Measurements from ENCODE around the gene GREB1L.

Gene GREB1L

DNA sequence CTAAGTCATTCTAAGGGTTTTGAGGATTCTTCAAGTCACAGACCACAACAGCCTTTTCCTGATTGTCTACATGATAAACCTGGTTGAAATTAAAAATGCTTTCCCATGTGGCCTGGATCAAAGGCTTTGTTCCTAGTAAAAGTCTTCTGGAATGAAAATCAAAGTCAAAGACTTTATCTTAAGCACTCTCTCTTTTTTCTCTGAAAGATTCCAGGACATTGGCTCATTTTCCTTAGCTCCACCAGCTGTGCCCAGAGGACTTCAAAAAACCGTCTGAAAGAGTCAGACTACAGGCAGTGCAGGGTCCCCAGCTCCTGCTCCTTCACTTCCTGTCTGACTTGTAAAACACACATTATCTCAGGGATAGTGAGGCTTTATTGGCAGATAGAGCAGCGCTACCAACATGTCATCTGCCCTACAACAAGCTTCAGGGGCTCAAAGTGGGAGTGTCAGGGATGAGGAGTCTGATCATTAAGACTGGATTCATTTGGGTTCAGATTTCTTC, 210.3 kb downstream of the GREB1L start:
- DNase-seq = no peak

DNA sequence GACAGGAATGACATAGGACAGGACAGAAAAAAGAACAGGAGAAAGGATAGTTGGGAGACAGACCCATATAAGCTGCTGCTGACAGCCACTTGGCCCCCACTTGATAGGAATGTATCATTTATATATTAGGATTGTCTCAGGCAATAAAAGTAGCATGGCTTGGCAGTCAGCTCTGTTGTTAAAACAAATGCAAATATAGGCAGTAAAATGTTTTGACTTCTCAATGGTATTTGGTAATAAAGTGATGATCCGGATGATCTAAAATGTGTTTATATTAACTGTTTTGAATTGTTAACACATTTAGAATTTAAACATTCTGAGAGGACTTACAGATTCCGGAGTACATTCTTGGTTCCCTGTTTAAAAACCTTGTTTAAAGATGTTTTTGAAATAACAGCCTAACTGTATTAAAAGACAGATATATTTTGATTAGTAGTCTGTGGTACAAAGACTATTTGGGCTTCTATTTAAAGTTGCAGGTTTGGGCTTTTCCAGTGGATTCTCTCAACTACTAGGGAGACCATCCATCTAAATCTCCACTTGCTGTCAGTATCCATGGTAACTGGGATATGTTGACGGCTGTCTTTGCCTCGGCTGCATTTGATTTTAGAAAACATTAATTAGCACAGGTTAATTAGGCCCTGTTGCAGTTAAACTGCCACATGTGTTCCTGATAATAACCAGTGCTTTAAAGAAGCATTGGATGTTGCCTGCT, 210.9 kb downstream of the GREB1L start:
- no peak for DNase-seq

DNA sequence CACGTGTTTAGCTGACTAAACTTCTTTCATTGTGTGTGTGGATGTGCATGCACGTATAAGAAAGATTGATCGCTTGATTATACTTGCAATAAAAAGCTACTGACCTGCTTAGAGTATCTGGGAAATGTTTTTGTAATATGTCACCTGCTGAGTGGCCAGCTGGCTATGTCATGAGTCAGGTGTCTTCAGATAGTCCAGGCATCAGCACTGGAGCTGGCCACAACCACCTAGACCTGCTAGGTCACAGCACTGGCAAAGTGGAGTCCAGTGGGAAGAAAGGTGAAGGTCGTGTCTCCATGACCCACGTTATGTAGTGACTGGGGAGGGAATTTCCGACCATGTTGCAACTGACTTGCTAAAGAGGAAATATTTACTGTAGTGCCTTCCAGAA, 211.5 kb downstream of the GREB1L start:
- no peak for DNase-seq

DNA sequence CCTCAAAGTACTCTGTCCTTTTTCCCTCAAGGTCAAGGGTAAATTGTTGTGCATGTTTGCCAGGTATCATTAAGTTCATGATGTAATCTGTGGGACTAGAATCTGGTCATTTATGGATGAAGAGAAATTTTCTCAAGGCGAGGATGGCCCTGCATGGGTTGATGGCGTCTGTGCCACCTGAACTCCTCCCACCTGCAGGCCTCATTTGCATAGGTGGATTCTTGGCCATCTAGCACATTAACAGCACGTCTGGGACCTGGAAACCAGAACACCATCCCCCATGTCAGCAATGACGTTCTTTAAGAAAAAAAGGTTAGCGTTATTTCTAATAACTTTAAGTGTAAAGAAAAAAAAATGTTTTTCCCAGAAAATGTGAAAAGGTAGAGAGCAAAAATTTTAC, 212.7 kb downstream of the GREB1L start:
- no peak for DNase-seq

DNA sequence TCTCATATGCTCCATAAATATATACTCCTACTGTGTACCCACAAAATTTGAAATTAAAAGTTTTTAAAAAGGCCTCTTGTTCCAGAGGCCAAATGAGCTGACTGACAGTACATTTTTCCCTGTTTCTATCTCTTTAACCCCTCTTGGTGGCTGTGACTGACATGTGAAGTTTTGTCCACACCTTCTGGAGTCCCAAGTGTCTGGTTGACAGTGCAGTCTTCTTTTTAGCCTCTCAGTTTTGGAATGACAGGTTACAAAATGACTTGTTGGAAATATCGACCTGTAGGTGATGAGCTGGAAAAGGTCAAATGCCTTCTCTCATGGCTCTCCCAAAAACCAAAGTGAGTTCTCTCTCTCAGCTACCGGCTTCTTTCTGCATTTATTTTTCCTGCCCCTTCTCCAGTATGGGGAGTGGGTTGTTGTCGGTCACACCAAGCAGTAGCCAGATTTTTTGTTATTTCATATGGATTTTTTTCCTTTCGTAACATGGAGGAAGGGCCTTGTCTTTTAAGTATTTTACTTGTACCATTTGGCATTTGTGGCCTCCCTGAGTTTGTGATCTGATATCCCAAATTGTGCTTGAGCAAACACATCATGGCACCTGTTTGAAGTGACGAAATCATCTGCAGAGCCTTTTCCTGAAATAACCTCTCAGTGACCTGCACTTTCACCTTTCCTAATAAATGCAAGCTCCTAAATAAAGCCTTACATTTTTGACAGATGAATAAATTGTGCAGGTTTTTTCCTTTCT, 214.6 kb downstream of the GREB1L start:
- DNase-seq = no peak

DNA sequence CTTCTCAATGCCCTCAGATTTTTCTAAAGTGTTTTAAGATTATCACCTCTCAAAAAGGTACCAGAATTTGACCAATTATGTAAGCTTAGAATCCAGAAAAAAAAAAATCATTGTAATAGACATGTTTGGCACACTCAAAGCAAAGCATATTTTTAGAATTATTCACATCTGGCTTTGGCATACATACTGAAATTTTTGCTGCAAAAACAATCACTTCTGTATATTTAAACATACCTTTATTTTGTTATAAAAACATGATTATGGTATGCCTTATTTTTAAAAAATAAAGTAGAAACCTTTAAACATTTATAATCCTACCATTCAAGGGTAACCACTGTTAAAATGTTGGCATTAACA, 215.1 kb downstream of the GREB1L start:
- DNase-seq = no peak

DNA sequence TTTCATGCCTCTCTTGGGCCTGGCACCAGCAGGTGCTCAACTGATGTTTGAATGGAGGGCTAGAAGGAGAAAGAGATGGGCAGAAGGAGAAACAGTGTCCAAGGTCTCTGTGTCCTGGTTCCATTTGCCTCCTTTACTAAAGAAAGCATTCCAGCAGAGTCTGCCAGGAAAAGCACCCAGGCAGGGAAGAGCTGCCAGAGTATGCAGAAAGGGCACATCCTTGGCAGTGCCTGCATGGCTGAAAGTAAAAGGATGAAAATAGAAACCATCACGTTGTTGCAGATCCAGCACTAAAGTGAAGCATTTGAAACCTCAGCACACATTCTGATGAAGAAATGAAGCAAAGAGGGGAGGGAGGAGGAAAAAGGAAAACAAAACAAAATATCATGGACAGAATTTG, 216.3 kb downstream of the GREB1L start:
- no peak for DNase-seq

DNA sequence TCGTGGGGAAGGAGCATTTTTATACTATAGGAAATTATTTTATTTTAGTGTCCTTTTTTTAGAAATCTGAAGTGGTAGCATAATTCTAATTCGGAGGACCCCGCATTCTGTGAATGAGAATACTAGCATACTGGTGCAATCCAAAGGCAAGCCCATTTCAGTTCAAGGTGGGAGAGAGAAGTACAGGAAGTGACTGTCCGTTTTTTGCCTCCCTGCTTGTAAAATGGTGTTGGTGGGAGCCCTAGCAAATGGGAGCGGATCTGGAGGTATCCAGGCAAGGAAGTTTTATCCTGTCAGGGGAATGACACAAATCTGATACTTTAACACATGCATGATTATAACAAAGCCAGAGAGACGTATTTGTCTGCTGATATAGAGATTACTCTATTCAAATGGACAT, 216.8 kb downstream of the GREB1L start:
- DNase-seq = no peak

DNA sequence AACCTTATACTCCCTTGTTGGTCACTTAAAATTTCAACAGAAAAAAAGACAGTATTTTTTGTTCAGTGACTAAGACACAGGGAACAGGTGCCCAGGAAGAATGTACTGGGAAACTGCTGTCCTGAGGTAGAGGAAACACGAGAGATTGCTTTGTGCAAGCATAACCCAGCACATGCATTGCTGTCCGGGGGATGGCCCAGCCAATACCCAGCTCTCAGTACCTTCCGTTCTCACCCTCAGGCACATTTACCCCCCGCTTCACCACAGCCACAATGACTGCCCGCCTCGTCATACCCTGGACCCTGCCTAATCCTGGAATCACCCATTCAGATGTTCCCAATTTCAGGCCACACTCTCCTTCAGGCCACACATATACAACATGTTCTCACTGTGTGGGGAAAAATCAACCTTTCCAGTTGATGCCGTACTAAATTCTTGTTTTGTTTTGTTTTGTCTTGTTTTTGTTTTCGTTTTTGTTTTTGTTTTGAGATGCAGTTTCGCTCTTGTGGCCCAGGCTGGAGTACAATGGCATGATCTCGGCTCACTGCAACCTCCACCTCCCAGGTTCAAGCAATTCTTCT, 217.8 kb downstream of the GREB1L start:
- DNase-seq = no peak

DNA sequence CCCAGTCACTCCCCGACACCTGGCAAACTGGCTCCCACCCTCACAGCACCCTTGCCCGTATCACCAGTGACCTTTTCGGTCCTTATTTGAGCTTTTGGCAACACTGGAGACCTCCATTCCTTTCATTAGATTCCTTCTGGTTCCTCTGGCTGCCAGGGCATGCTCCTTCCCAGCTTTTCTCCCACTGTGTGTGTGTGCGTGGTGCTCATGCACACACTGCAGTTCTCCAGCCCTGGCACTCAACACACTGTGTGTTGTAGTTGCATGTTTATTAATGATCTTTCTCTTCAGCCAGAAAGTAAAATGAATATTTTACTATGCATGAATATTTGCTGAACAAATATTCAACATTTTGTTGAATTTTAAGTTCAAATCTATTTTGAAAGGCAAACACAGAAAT, 219.4 kb downstream of the GREB1L start:
- DNase-seq = no peak

DNA sequence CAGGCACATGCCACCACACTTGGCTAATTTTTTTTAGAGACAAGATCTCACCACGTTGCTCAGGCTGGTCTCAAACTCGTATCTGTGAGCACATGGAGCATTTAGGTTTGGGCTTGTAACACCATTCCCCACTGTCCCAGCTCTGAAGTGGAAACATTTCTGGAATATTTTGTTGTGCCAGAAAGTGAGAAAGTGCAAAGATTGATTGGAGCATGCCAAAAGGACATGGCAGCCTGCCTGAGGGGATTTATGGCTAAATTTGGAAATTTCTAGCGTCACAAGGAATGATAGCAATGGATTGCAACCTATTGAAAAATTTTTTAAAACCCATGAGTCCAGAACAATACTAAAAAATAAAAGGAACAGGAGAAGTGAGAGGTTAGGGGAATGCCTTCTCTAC, 221.7 kb downstream of the GREB1L start:
- no peak for DNase-seq

DNA sequence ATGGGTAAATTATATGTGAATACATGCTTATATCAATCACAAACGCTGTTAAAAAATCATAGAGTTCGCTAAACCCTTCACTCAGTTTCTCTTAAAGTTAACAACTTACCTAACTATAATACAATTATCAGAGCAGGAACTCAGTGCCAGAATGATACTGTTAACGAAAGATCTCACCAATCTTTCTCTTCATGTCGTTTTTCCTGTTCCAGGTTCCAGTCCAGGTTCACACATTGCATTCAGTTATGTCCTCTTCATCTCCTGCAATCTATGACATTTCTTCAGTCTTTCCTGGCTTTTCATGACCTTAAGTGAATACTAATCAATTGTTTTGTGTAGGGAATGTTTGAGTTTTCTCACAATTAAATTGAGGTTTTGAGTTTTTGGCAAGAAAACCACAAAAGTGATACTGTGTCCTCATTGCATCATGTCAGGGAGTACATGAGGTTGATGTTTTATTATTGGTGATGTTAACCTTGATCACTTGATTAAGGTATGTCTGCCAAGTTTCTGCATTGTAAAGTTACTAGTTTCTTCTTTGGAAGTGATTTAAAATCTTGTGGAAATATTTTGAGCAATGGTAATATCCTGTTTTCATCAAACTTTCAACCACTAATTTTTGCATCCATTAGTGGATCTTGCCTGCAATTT, 226.6 kb downstream of the GREB1L start:
- no peak for DNase-seq

DNA sequence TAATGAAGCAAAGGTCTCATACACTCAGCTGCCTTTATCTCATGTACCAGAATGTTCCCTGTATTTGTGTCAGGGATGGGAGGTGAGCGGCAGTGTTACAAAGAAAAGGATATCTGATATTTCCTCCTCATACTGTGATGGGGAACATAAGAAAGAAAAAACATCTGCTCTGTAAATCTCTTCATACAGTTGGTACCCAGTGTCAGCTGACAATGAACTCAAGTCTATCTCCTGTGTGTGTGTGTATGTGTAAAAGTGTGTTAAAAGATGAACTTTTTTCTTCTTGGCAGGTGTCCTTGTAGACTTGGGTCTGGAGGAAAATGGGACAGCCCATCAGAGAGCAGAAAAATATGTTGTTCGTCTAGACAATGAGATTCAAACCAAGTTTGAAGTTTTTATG, 230.7 kb downstream of the GREB1L start:
- no peak for DNase-seq

DNA sequence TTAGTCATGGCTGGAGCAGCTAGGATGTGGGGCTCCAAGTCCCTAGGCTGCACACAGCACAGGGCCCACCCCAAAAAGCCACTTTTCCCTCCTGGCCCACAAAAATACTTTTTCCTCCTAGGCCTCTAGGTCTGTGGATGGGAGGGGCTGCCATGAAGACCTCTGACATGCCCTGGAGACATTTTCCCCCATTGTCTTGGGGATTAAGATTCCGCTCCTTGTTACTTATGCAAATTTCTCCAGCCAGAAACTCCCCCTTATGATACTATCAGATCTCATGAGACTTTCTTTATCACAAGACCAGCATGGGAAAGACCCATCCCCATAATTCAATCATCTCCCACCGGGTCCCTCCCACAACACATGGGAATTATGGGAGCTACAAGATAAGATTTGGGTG, 232.6 kb downstream of the GREB1L start:
- DNase-seq = no peak

DNA sequence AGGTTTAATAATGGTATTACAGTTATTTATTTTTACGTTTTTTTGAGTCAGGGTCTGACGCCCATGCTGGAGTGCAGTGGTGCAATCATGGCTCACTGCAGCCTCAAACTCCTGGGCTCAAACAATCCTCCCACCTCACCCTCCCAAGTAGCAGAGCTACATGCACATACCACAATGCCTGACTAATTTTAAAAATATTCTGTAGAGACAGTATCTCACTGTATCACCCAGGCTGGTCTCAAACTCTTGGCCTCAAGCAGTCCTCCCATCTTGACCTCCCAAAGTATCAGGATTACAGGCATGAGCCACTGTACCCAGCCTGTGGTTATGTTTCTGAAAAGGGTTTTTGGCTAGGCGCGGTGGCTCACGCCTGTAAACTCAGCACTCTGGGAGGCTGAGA, 237.7 kb downstream of the GREB1L start:
- DNase-seq = no peak

DNA sequence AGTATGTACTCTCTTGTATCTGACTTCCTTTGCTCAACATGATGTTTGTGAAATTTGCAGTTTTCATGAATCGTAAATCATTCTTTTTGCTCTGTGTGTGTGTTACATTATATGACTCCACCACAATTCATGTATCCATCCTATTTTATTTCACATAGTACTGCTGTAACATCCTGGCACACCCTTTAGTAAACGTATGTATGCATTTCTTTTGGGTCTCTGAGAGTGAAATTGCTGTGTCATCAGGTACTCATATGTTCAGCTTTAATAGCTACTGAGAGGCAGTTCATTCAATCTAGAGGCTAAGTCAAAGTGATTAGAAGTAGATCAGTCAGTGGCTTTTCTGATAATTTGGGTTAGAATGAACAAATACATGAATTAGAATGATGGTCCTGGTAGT, 239.7 kb downstream of the GREB1L start:
- DNase-seq = no peak

DNA sequence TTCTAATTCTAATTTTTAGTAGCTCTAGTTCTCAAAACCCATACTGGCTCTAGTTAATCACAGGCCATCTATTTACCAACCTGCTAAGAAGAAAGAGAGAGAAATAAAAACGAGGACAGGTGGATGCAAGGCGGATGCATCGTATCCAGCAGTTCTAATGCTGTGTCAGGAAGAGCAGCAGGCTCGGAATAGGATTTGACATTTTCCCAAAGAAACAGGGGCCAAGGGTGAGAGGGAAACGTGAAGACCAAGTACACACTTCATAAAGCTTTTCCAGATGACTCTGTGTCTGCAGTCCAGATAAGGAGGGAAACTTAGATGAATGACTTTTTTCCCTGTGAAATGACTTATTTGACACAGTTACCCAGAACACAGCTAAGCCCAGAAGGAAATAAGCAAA, 241.0 kb downstream of the GREB1L start:
- no peak for DNase-seq

DNA sequence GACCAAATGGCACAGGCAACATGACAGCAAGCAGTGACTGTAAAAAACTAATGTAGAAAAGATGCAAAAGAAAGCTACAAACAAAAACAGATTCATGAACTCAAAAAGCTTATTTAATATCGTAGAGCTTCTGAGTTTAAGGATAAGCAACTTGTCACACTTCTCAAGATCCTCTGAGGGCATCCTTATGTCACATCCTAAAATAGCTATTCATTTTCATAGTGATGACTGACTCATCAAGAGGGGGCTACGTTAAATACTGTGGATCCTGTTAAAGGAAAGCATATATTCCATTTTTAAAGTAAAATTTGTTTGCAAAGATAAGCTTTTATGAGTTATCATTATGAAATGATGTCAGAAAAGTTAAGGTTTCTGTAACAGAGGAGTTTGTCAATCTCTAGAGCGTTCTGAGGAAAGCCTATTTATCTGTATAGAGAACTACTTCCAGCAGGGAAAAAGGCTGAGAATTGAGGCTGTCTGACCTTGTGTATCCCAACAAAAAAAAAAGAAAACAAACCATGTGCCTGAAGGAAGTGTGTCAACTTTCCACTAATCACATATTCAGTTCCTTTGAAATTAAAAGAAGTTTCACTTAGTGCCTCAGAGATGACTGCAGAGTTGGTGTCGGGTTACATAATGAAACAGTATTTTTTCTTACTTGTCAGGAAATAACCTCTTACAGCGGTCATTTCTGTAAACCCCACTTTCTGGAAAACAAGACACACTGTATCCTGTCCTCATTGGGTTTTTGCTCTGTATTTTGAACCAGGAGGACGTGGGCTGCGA, 243.0 kb downstream of the GREB1L start:
- DNase-seq = no peak

DNA sequence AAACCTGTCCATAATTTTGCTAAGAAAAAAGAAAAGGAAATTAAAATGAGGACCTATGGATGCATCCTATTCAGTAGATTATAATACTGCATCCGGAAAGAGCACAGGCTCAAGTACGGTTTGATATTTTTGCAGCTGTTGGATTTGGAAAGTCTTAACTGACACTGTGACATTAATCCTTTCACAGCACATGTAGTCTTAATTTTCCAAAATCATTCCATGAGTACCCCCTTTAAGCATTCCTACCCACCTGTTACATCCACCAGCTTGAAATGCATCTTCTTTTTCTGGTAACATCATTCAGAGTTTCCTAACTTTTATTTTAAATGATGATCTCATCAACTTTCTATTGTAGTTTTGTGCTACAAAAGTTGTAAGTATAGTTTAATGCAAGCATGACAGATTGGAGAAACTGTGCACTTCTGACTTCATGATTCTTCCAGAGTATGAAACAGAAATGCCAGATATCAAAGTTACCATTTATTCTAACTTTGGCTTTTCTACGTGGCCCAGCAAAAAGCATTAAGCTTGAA, 244.9 kb downstream of the GREB1L start:
- DNase-seq = no peak

DNA sequence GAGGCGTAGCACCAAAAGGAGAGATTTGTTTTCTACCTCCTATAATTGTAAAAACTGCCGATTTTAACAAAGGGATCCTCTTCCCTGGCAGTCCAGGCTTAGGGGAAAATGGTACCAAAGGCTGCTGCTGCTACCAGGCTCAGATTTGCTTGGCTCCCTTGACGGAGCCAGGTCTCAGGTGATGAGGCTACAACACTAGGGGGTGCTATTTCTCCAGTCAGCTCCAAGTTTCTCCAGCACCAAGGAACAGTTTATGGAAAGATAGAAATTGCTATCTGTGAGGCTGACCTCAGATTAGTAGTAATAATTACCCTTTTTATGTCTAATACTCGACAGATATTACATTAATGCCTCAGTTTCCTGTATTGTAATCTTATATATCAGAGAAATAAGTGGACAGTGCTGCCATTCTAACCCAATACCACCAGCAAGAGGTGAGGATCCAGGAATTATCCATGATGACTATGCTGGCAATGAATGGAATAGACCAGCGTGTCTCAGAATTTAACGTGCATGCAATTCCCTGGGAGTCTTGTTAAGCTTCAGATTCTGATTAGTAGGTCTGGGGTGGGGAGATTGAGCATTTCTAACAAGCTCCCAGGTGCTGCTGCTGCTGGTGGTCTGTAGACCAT, 247.2 kb downstream of the GREB1L start:
- DNase-seq = no peak

DNA sequence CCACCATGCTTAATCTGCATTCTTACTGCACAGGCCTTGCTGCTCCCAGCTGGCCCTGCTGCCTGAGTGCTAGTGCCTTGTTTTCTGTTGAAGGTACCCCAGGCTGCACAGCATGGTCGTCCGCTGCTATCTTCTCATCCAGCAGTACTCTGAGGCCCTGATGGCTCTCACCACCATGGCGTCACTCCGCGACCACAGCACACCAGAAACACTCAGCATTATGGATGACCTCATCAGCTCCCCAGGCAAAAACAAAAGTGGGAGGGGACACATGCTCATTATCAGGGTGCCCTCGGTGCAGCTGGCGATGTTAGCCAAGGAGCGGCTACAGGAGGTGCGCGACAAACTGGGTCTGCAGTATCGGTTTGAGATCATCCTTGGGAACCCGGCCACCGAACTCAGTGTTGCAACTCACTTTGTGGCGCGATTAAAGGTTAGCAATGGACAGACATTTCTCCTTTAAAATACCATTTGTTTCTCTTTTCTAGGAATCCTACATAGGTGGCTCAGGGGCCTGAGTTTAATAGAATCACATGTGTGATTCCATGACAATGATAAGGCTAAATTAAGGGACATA, 248.0 kb downstream of the GREB1L start:
- DNase-seq = no peak

DNA sequence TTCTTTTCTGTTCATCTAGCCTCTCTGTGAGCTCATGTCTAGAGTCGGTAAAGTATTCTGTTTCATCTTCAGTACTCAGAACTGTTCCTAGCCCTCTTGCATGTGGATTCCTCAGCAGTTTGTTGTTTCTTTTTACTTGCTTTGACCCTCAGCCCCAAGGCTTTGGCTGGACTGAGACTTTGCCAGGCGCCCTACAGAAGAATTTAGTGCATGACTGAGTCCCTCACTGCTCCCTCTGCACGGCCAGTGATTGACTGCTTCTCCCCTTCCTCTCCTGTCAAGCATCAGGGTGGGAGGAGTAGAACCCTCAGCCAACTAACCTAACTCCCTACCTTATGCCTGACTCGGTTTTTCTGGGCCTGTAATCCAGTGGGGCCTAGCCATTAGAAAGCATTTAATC, 248.7 kb downstream of the GREB1L start:
- no peak for DNase-seq

Data from cortex of kidney (tissue), 1 donor.